C4-2B (cell line): ENCODE results near the gene SCRT2.
A peak's percentile ranks its signal among the peaks of the same experiment; 100 is the strongest.

Experiments
- H3K27ac ChIP-seq: fragments of 450-650 bp; 2 replicates; pipeline ENCODE4 v1.5.1; 2017
- ZFX ChIP-seq: fragments of 450-650 bp; IDR thresholded peaks from 2 replicates; pipeline ENCODE4 v1.6.1; 2017
- TF ChIP-seq, protein P1 (sequence below): fragments of 450-650 bp; conservative IDR thresholded peaks from 2 replicates; pipeline ENCODE4 v1.5.1; 2017; ENCODE audit warnings: mild to moderate bottlenecking

The SCRT2 gene

DNA sequence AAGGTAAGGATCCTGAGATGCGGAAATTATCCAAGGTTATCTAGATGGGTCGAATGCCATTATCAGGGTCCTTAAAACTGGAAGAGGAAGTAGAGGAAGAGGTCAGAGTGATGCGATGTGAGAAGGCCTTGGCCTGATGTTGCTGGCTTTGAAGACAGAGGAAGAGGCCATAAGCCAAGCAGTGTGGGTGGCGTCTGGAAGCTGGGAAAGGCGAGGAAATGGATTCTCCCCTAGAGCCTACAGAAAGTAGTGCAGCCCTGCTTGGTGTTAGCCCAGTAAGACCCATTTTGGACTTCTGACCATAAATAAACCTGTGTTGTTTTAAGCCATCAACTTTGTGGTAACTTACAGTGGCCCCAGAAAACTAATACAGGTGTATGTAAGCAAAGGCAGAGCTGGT is 24.6 kb downstream of the SCRT2 start:
- TF ChIP-seq, protein P1, sequence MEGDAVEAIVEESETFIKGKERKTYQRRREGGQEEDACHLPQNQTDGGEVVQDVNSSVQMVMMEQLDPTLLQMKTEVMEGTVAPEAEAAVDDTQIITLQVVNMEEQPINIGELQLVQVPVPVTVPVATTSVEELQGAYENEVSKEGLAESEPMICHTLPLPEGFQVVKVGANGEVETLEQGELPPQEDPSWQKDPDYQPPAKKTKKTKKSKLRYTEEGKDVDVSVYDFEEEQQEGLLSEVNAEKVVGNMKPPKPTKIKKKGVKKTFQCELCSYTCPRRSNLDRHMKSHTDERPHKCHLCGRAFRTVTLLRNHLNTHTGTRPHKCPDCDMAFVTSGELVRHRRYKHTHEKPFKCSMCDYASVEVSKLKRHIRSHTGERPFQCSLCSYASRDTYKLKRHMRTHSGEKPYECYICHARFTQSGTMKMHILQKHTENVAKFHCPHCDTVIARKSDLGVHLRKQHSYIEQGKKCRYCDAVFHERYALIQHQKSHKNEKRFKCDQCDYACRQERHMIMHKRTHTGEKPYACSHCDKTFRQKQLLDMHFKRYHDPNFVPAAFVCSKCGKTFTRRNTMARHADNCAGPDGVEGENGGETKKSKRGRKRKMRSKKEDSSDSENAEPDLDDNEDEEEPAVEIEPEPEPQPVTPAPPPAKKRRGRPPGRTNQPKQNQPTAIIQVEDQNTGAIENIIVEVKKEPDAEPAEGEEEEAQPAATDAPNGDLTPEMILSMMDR: no peak
- TF ChIP-seq ZFX: no peak
- no peak overlapping the region; the same call in 1 of the 2 replicates for H3K27ac ChIP-seq

DNA sequence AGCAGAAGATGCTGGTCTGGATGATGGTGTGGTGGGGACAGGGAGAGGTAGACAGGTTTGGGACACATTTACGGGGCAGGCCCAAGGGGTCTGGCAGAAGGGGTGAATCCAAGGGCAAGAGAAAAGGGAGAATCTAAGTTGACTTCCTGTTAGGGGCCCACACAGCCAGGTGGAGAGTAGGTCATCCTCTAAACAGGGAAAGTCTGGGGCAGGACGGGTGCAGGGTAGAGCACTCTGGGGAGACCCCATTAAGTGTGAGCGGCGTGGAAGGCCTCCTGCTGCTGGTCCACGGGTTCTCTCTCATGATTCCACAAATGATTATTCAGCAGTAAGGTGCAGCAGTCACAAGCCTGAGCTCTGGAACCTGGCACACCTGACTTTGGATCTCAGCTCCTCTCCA is 25.3 kb downstream of the SCRT2 start:
- TF ChIP-seq ZFX: no peak
- TF ChIP-seq, protein P1: no peak
- H3K27ac ChIP-seq: no peak overlapping the region

DNA sequence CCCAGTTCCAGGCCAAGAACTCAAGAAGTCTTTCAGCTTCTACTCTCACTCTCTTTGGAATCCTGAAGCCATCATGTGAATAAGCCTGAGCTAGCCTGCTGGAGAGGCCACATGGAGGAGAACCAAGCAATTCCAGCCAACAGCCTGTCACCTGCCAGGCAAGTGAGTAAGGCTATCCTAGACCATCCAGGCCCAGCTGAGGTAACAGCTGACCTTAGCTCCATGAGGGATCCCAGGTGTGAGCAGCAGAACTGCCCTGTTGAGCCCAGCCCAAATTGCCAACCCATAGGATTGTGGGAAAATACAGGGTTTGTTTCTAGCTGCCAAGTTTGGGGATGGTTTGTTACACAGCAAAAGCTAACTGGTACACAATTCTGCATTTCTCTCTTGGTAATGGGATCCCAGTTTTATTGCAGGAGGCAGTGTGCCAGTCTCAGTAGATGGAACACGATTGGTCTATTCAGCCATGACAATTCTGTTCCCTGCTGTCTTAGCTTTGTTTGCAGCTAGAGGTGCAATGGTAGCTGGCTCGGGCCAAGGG is 28.1 kb downstream of the SCRT2 start:
- TF ChIP-seq, protein P1: no peak
- no peak for TF ChIP-seq ZFX

DNA sequence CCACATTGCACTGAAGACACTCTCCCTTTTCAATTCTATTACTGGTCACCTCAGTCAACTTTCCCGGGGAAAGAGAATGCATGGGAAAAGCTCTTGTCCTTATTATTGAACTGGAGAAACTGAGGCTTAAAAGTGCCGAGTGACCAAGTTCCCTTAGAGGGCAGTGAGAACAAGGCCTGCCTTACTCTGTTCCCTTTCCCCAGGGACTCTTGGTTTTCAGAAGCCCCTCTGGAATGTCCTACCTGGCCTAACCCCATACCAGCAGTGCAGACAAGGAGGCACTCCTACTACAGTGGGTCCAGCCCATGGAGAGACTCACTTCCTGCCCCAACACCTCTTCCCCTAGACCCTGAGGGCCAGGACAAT is 28.8 kb downstream of the SCRT2 start:
- H3K27ac ChIP-seq: no peak overlapping the region
- TF ChIP-seq, protein P1: no peak
- TF ChIP-seq ZFX: no peak

More for the DNA sequence above, 28.1 kb downstream of the SCRT2 start:
- no peak overlapping the region for H3K27ac ChIP-seq

DNA sequence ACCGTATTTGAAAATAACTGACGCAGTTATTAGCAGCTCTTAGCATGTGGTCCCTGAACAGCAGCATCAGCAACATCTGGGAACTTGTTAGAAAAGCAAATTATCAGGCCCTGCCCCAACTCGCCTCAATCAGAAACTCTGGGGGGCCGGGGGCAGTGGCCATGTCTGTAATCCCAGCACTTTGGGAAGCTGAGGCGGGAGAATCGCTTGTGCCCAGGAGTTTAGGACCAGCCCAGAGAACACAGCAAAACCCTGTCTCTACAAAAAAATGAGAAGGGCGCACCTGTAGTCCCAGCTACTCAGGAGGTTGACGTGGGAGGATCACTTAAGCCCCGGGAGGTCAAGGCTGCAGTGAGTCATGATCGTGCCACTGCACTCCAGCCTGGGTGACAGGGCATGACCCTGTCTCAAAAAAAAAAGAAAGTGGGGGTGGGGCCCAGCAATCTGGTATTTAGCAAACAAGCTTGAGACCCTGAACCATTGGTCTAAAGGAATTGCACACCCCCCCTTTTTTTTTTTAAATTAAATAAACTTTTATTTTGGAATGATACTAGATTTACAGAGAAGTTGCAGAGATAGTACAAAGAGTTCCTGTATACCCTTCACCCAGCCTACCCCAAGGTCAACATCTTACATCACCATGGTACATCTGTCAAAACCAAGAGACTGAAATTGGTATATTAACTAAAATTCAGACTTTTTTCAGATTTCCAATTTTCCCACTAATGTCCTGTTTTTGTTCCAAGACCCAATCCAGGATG is 29.3 kb downstream of the SCRT2 start:
- TF ChIP-seq ZFX: no peak
- TF ChIP-seq, protein P1: no peak
- no peak overlapping the region for H3K27ac ChIP-seq

DNA sequence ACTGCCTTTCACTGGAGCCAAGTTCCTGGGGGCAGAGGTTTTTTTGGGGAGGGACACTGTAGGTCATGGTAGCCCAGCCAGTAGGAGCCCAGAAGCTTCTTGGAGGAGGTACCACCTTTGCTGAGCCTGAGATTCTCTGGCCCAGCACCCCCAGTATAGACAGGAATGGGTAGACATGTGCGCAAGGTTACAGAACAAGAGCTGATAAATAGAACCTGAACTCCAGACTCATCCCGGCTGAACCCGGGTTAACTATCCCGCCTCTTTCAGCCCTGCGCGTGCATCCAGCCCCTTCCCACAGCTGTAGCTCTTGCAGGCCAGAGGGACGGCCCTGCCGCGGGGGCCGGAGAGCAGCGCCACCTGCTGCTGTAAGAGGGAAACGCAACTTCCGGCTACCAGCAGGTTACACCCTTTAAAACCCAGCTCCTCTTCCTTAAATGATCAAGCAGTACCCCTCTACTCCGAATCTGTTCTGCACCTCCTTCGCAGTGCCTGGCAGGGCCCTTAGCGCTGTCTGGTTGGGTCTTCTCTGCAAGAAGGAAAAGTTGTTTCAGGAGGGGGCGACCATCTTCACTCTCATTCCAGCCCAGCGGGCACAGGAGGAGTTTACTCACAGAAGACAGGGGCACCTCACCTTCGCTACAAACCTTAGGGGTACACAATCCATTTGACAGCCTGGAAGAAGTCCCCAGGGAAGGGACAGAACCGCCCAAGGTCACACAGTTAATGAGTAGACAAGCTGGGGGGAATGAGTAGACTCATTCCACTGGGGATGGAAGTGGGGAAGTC is 30.1 kb downstream of the SCRT2 start:
- H3K27ac ChIP-seq: no peak overlapping the region
- TF ChIP-seq, protein P1: peak; percentile 94
- no peak for TF ChIP-seq ZFX
